Measurements from ENCODE around the gene ADAMTSL1. TPM values are rescaled to one million over a fixed set of nuclear protein-coding genes. Genes with fewer than 3 reads are reported as not detected.

Gene ADAMTSL1
- polyA plus RNA-seq, 6 donors from 2014 or later, result not detected

- H3K27me3 Mint-ChIP-seq, result peaks cover 0 to 8% (median 8%) of the 10 kb centered on the region in 3 donors
- no peak overlapping the region for H3K27ac Mint-ChIP-seq
- DNase-seq (no peak), ATAC-seq (ENCODE audit: low read depth in 2 of 2) (no peak)
- H3K9me3 Mint-ChIP-seq, result peaks cover 4 to 24% (median 7%) of the 10 kb centered on the region in 7 donors
- H3K36me3 Mint-ChIP-seq, result no peaks in the 10 kb centered on the region
- H3K4me1 Mint-ChIP-seq, result no peaks in the 10 kb centered on the region
- H3K4me3 Mint-ChIP-seq, result no peak overlapping the region
Measured at GRCh38 chr9:18798508-18799290, 324.7 kb downstream of the ADAMTSL1 start.

- Mint-ChIP-seq H3K4me3 (no peak overlapping the region), H3K4me1 (no peaks in the 10 kb centered on the region), H3K9me3 (peaks cover 4 to 24% (median 7%) of the 10 kb centered on the region in 7 donors), H3K27me3 (peaks cover 0 to 8% (median 8%) of the 10 kb centered on the region in 3 donors), H3K36me3 (no peaks in the 10 kb centered on the region), H3K27ac (no peak overlapping the region)
- ATAC-seq (ENCODE audit: low read depth in 2 of 2), result no peak
- DNase-seq, result no peak
Measured at GRCh38 chr9:18799428-18799827, 325.5 kb downstream of the ADAMTSL1 start.

DNA sequence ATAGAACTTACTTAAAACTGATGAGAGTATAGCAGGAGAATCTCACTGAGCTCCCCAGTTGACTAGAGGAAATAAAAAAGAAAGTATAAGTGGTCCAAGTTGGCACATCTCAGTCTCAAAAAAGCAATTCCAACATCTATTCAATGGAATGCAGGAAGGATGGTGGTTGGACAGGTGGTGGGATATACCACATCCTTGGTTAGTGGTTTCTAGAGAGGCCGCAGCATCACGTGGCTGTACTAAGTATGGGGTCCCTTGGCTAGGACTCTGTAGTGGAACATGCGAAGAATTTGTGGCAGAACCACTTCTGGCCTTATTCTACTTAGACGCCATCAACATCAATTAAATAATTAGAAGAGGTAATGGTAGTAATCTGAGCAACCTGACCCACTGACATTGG, 326.6 kb downstream of the ADAMTSL1 start:
- Mint-ChIP-seq H3K9me3 (peaks cover 3 to 24% (median 7%) of the 10 kb centered on the region in 7 donors), H3K4me3 (no peak overlapping the region), H3K27me3 (peaks cover 0 to 2% (median 0%) of the 10 kb centered on the region in 3 donors), H3K36me3 (no peaks in the 10 kb centered on the region), H3K27ac (no peak overlapping the region), H3K4me1 (no peaks in the 10 kb centered on the region)
- no peak for DNase-seq
- ATAC-seq (ENCODE audit: low read depth in 2 of 2), result no peak

DNA sequence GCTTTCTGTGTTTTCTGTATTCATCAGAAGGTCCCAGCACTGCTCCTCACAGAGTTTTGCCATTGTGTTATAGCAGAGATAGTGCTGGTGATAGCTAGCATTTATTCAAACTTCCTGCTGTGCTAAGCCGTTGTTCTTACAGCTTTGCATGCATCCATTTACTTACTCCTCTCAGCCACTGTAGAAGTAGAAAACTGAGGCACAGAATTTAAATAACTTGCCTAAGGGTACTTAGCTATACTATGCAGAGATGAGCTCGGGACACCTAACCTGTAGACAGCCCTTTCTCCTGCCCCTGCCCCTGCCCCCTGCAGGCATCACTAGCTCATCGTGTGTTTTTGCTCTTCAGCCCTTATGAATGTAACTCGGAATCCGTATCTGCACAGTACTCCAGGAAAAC, 331.4 kb downstream of the ADAMTSL1 start:
- no peaks in the 10 kb centered on the region for H3K4me1 Mint-ChIP-seq
- peaks cover 3 to 8% (median 5%) of the 10 kb centered on the region in 3 donors for H3K27me3 Mint-ChIP-seq
- ATAC-seq (ENCODE audit: low read depth in 2 of 2) (no peak), DNase-seq (no peak)
- no peak overlapping the region for H3K27ac Mint-ChIP-seq
- H3K4me3 Mint-ChIP-seq, result no peak overlapping the region
- H3K9me3 Mint-ChIP-seq, result peaks cover 3 to 24% (median 7%) of the 10 kb centered on the region in 7 donors
- no peaks in the 10 kb centered on the region for H3K36me3 Mint-ChIP-seq

GRCh38 chr9:18806232-18807080, 332.5 kb downstream of the ADAMTSL1 start:
- DNase-seq, result no peak
- Mint-ChIP-seq H3K4me1 (no peaks in the 10 kb centered on the region), H3K9me3 (peaks cover 0 to 14% (median 3%) of the 10 kb centered on the region in 7 donors), H3K36me3 (no peaks in the 10 kb centered on the region), H3K27ac (no peak overlapping the region), H3K4me3 (no peak overlapping the region), H3K27me3 (peaks cover 3 to 8% (median 5%) of the 10 kb centered on the region in 3 donors)
- no peak for ATAC-seq (ENCODE audit: low read depth in 2 of 2)

DNA sequence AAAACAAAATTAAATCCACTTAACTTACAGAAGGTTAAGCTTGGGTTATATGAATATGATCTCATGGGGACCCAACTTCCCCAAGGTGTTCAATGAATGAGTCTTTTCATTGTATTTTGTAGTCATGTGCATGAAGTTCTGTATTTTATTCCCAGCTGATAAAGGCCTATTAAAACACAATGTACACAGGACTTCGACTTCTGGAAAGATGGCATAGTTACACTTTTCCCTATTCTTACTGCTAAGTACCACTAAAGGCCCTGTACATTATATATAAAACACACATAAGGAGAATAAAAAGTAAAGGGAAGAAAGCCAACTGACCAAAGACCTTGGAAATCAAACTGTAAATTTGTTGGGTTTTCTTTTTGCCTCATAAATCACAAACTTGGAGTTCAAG, 336.6 kb downstream of the ADAMTSL1 start:
- Mint-ChIP-seq H3K9me3 (peaks cover 0 to 5% (median 2%) of the 10 kb centered on the region in 7 donors), H3K27ac (no peak overlapping the region), H3K27me3 (peaks cover 3 to 8% (median 5%) of the 10 kb centered on the region in 3 donors), H3K4me1 (no peaks in the 10 kb centered on the region), H3K4me3 (no peak overlapping the region), H3K36me3 (no peaks in the 10 kb centered on the region)
- ATAC-seq (ENCODE audit: low read depth in 2 of 2) (no peak), DNase-seq (no peak)

GRCh38 chr9:18811171-18811570, 337.2 kb downstream of the ADAMTSL1 start:
- Mint-ChIP-seq H3K27me3 (peaks cover 3 to 8% (median 5%) of the 10 kb centered on the region in 3 donors), H3K4me3 (no peak overlapping the region), H3K27ac (no peak overlapping the region), H3K36me3 (no peaks in the 10 kb centered on the region), H3K4me1 (no peaks in the 10 kb centered on the region), H3K9me3 (peaks cover 0 to 5% (median 2%) of the 10 kb centered on the region in 7 donors)
- ATAC-seq (ENCODE audit: low read depth in 2 of 2) (no peak), DNase-seq (no peak)

DNA sequence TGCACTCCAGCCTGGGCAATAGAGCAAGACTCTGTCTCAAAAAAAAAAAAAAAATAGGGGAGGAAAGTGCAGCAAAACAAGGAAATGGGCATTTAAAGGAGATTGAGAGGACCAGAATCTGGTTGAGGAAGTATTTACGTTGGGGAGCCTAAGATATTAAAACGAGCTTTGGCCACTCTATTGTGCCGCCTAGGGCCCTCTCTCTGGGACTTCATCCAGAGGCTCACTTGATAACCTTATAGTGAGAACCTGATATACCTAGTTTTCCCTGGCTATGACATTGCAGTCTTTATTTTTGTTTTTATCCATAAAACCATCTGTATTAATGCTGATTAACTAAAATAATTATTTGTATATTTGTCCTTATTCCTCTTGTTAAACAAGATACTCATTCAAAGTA, 345.5 kb downstream of the ADAMTSL1 start:
- Mint-ChIP-seq H3K4me1 (no peaks in the 10 kb centered on the region), H3K27me3 (no peaks in the 10 kb centered on the region), H3K9me3 (peaks cover 0 to 7% (median 0%) of the 10 kb centered on the region in 7 donors), H3K4me3 (no peak overlapping the region), H3K36me3 (no peaks in the 10 kb centered on the region), H3K27ac (no peak overlapping the region)
- DNase-seq, result no peak
- no peak for ATAC-seq (ENCODE audit: low read depth in 2 of 2)

GRCh38 chr9:18820566-18821095, 346.7 kb downstream of the ADAMTSL1 start:
- peak overlapping the region in 1 of 6 donors; percentile 36 for H3K27ac Mint-ChIP-seq
- no peaks in the 10 kb centered on the region for H3K36me3 Mint-ChIP-seq
- H3K9me3 Mint-ChIP-seq, result peaks cover 0 to 7% (median 0%) of the 10 kb centered on the region in 7 donors
- no peaks in the 10 kb centered on the region for H3K4me1 Mint-ChIP-seq
- DNase-seq, result no peak
- no peak overlapping the region for H3K4me3 Mint-ChIP-seq
- ATAC-seq (ENCODE audit: low read depth in 2 of 2), result no peak
- no peaks in the 10 kb centered on the region for H3K27me3 Mint-ChIP-seq

GRCh38 chr9:18821788-18822187, 347.8 kb downstream of the ADAMTSL1 start:
- no peak overlapping the region for H3K27ac Mint-ChIP-seq
- H3K4me1 Mint-ChIP-seq, result no peaks in the 10 kb centered on the region
- no peaks in the 10 kb centered on the region for H3K27me3 Mint-ChIP-seq
- peaks cover 0 to 7% (median 0%) of the 10 kb centered on the region in 7 donors for H3K9me3 Mint-ChIP-seq
- DNase-seq (no peak), ATAC-seq (ENCODE audit: low read depth in 2 of 2) (no peak)
- no peaks in the 10 kb centered on the region for H3K36me3 Mint-ChIP-seq
- H3K4me3 Mint-ChIP-seq, result no peak overlapping the region

DNA sequence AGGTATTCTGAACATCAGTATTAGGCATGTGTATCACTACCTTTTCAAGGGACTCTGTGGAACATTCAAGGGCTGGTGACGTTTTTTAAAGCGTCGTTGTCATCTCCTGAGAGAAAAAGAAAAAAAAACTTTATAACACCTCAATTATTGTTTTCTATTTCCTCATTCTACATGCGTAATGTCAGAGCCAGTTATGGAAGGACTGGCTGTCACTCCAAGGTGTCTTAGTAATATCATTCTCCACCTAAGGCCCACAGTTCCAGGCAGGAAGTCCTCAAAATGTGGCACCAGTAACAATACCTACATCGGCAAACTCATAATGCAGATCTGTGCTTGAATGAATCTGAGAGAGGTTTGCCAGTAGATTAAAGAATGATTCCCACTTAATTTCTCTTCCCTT, 348.9 kb downstream of the ADAMTSL1 start:
- no peaks in the 10 kb centered on the region for H3K36me3 Mint-ChIP-seq
- DNase-seq (no peak), ATAC-seq (ENCODE audit: low read depth in 2 of 2) (no peak)
- no peak overlapping the region for H3K27ac Mint-ChIP-seq
- no peaks in the 10 kb centered on the region for H3K27me3 Mint-ChIP-seq
- H3K4me3 Mint-ChIP-seq, result no peak overlapping the region
- H3K9me3 Mint-ChIP-seq, result peaks cover 0 to 4% (median 0%) of the 10 kb centered on the region in 7 donors
- H3K4me1 Mint-ChIP-seq, result no peaks in the 10 kb centered on the region

DNA sequence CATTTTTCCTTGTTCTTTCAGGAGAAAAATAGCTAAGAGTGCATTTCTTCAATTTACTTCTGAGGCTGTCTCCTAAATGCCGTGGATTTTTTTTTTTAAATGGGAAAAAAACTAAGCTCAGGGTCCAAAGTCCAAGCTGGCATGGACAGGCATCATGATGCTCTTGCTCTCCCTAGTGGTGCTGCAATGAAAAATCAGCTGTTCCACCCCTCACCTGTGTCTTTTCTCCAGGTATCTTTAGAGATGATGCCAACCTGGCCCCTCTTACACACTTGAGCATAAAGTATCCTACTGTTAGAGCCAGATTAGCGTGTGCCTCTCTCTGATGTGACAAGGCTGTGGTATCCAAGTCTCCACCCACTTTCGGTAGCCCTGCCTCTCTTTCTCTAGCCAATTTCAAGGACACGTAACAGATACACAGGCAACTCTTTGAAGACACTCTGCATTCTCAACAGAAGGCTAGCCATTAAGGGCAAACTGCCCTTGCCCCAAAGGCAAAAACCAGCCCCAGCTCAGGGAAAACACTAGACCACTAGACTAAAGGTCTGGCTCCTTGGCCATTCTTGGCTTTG, 350.2 kb downstream of the ADAMTSL1 start:
- no peak for ATAC-seq (ENCODE audit: low read depth in 2 of 2)
- H3K9me3 Mint-ChIP-seq, result peaks cover 0 to 4% (median 0%) of the 10 kb centered on the region in 7 donors

DNA sequence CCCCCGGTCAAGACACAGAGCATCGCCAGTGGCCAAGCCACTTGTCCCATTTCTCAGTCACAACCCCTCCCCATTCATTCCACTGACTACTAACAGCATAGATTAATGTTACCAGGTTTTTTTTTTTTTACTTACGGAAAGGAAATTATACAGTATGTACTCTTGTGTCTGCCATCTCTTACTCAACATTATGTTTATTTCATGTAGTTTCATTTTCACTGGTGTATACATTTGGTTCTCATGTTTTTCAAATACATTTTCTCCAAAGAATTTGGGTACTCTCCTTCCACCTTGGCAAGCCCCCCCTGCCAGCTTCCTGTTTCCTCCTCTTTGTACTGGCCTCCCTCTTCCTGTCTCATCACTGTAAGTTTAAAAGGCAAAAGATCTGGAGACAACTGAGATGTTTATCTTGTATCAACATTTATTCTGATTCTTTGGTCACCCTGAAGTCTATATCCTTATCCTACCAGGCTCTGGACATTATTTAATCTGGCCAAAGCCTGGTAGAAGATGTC, 351.8 kb downstream of the ADAMTSL1 start:
- Mint-ChIP-seq H3K9me3 (peaks cover 0 to 3% (median 0%) of the 10 kb centered on the region in 7 donors), H3K27ac (no peak overlapping the region), H3K4me1 (no peaks in the 10 kb centered on the region), H3K27me3 (no peaks in the 10 kb centered on the region), H3K36me3 (no peaks in the 10 kb centered on the region), H3K4me3 (no peak overlapping the region)
- DNase-seq (no peak), ATAC-seq (ENCODE audit: low read depth in 2 of 2) (no peak)

More for the DNA sequence above, 350.2 kb downstream of the ADAMTSL1 start:
- H3K27me3 Mint-ChIP-seq, result no peaks in the 10 kb centered on the region
- no peaks in the 10 kb centered on the region for H3K36me3 Mint-ChIP-seq
- H3K27ac Mint-ChIP-seq, result no peak overlapping the region
- no peaks in the 10 kb centered on the region for H3K4me1 Mint-ChIP-seq
- H3K4me3 Mint-ChIP-seq, result no peak overlapping the region
- no peak for DNase-seq

Measured in naive B cell (primary cell).